Stimulated activated naive CD4-positive, alpha-beta T cell treated with Interleukin-2 at 50 U/mL for 16 hours (primary cell): ENCODE results near the gene ZNF774.
"Not testable (repeated sequence)": the region's sequence is repeated elsewhere in the genome, so short reads cannot be mapped to it uniquely, and the experiment has no call there.

ENCODE experiments used
- DNase-seq: peaks from one replicate; lab custom pipeline; 2025; lab: John Stamatoyannopoulos, UW

Gene ZNF774

GRCh38 chr15:90345857-90346256, 6.2 kb upstream of the ZNF774 start:
- no peak for DNase-seq

DNA sequence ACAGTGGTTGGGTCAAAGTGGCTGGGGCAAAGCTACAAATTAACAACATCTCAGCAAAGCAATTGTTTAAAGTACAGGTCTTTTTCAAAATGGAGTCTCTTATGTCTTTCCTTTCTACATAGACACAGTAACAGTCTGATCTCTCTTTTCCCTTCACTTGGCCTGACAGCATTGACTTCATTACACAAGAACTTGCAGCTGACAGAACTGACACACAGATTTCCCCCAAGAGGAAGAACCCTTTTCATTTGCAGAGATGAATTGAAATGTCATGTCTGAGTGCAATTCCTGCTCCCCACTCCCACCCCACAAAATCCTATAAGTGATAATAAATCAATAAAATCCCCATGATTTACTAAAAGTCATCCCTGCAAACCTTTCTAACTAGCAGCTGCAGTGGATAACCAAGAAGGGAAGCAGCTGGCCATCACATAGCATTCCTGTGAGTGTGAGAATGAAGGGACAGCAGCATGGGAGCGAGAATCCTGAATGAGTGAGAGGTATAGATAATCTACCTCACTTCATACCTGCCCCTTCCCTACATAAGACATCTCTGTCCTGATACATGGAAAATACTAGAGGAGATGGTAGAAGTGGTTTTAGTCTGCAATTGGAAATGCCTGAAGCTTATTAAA, 4.5 kb upstream of the ZNF774 start:
- not testable (repeated sequence) for DNase-seq

DNA sequence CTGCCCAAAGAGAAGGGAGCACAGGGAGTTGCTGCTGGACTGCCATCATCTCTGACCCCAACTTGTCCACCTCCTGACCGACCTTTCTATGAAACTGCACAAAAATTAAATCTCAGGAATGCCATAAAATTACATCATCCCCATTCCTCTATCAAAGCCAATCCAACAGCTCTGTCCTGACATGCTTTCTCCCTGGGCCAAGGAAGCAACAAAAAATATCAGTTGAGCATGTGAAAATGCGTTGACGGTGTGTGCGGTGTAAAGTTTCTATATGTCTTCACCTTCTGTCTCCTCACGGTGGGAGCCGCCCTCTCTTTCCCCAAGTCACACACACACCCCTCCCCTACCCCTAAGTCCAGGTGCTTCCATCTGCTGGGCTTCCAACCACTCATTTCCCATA, 3.6 kb upstream of the ZNF774 start:
- no peak for DNase-seq

DNA sequence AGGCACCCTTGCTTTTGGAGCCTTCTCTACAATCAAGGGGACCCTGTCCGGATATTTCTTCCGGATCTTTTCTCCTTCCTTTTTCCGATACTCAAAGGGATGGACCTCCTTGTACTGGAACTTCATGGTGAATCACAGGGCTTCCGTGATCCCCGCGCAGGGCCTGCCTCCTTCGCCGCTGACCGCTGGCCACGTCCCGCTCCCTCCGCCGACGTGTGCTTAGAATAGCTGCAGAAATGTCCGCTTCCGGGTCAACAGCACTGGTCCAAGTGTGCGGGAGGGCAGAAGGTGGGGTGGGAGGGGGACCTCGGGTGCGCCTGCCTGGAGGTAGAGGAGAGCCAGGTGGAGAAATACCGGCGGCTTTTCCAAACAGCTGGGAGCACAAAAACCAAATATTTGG, 3.0 kb upstream of the ZNF774 start:
- DNase-seq: no peak

- no peak for DNase-seq
Measured at GRCh38 chr15:90349821-90350220, 2.3 kb upstream of the ZNF774 start.

DNA sequence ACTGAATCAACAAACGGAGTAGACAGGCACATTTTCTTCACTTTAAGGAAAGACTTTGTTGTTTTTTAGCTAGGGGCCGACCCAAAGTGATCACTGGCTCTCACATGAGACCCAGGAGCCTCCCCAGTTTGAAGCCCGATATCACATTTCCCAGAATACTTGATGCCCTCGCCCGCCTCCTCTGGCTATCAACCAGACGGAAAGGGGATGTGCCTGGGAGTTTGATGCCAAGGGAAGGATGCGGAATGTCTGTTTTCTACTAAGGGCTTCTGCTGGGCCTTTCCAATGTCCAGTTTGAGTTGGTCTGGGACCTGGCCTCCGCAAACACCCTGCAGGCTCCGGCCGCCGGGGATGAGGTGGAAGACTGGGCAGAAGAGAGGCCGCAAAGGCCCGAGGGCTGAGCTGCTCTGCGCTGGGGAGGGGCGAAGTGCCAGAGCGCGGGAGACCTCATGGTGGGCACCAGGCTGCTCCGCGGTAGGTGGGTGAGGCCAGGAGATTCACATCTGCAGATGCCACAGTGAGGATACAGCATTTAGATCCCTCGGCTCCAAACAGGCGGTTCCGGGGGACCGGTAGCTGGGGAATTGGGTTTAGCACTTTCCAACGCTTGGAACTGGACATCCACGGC, 491 bp upstream of the ZNF774 start:
- no peak for DNase-seq

DNA sequence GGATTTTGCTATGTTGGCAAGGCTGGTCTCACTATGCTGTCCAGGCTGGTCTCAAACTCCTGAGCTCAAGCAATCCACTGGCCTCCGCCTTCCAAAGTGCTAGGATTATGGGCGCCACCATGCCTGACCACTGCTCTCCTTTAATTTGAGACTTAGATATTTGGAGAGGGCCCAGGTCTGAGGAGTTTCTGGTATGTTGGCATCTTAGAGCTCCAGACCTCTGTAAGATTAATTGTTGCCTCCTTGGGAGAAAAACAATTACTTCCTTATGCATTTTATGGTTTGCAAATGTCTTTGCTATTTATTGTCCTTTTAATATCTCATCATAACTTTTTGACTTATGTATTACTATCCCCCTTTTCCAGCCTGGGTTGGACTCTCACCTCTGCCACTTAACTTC, 2.9 kb downstream of the ZNF774 start:
- no peak for DNase-seq

DNA sequence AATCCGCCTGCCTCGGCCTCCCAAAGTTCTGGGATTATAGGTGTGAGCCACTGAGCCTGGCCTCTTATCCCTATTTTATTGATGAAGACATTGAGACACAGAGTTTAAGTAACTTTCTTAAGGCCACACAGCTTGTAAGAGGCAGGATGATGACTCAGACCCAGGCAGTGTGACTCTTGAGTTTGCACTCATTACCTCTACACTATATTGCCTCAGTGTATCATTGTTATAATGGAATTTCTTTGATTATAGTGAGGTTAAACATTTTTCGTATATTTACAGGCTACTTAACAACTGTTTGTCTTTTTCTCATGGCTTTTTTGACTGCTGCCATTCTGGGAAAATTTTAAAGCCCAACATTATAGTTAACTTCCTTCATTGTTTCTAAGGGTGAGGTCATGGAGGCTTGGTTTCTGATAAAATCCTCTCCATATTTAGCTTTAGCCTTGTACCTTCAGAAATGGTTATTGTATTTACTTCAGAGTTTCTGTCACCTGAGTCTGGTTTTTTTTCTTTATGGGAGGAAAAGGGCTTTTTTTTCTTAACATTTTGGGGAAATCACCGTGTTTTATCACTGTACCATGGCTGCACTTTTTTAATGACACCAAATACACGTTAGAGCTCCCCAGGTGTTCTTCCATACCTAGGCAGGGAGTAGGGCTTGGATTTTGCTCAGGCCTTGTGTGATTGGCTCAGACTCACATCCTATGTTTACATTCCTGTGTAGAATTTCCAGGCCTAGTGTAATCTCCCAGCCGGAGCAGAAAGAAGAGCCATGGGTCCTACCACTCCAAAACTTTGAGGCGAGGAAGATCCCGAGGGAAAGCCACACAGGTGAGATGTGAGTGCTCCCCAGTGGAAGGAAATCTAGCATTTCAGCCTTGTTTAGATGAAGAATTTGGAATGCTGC, 6.3 kb downstream of the ZNF774 start:
- no peak for DNase-seq

- DNase-seq: no peak
Measured at GRCh38 chr15:90360746-90361145, 8.7 kb downstream of the ZNF774 start.

GRCh38 chr15:90362936-90363212, 10.8 kb downstream of the ZNF774 start:
- DNase-seq: no peak

DNA sequence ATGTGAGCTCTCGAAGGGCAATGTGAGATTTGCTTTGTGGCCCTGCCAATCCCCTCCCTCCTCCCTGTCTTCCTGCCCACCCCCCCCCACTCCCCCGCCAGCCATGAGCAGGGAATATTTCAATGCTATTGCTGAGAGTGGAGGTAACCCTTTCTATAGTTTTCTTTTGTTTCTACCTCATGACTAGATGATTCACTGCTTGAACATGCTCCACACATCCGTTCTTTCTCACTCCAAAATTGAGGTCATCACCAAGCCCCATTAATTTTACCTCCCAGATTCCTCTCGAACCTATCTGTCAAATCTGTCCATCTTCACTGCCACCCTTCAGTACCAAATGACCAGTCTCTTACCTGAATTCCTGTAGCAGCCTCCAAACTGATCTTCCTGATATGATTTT, 12.2 kb downstream of the ZNF774 start:
- DNase-seq: no peak

GRCh38 chr15:90365414-90366055, 13.5 kb downstream of the ZNF774 start:
- DNase-seq: no peak

DNA sequence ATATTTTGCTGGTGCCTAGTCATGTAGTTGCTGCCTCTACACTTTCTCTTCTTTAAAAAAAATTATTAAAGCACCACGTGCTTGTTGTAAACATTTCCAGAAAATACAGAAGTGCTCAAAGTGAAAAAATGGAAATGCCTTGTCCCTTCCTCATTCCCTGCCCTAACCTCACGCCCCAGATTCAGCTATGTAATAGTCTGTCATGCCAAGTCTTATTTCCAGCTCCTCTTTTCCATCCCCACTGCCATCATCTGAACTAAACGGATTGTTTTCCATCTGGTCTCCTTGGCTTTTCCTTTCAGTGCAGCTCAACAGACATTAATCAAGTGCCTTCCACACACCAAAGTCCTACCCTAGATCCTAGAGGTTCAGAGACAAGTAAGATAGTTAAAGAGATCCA, 15.5 kb downstream of the ZNF774 start:
- DNase-seq: no peak

DNA sequence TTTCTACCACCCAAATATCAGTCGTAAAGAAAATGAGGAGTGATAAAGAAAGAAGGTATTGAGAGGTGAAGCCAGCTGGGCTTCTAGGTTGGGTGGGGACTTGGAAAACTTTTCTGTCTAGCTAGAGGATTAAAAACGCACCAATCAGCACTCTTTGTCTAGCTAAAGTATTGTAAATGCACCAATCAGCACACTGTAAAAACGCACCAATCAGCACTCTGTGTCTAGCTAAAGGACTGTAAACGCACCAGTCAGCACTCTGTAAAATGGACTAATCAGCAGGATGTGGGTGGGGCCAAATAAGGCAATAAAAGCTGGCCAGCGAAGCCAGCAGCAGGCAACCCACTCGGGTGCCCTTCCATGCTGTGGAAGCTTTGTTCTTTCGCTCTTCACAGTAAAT, 23.0 kb downstream of the ZNF774 start:
- DNase-seq: no peak

- DNase-seq: peak; percentile 46
Measured at GRCh38 chr15:90376789-90377188, 24.7 kb downstream of the ZNF774 start.

DNA sequence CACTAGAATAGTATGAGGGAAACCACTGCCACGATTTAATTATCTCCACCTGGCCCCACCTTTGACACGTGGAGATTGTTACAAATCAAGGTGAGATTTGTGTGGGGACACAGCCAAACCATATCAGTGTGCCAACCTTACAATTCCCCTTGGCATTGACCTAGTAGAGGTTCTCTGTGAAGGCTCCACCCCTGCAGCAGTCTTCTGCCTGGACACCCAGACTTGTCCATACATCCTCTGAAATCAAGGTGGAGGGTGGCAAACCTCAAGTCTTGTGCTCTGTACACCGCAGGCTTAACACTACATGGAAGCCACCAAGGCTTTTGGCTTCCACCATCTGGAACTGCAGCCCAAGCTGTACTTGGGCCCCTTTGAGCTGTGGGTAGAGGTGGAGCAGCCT, 27.2 kb downstream of the ZNF774 start:
- DNase-seq: no peak

GRCh38 chr15:90381515-90381914, 29.4 kb downstream of the ZNF774 start:
- no peak for DNase-seq

DNA sequence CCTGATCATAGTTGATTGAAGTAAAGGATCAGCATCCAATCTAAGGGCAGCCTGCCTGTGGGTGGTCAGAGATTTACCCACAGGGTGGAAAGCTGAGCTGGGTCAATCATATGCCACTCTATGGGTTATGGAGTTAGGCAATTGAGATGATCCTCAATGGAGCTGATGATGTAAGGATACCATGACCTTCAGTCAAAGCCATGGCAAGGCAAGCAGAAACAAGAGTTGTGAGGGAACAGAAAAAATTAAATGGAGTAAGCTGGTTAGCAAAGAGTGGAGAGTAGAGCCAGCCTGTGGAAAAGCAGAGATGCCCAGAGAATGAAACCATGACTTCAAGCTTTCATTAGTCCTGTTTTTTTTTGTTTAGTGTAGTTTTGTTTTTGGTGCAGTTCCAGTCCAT, 30.2 kb downstream of the ZNF774 start:
- DNase-seq: no peak

- no peak for DNase-seq
Measured at GRCh38 chr15:90386221-90386620, 34.1 kb downstream of the ZNF774 start.

DNA sequence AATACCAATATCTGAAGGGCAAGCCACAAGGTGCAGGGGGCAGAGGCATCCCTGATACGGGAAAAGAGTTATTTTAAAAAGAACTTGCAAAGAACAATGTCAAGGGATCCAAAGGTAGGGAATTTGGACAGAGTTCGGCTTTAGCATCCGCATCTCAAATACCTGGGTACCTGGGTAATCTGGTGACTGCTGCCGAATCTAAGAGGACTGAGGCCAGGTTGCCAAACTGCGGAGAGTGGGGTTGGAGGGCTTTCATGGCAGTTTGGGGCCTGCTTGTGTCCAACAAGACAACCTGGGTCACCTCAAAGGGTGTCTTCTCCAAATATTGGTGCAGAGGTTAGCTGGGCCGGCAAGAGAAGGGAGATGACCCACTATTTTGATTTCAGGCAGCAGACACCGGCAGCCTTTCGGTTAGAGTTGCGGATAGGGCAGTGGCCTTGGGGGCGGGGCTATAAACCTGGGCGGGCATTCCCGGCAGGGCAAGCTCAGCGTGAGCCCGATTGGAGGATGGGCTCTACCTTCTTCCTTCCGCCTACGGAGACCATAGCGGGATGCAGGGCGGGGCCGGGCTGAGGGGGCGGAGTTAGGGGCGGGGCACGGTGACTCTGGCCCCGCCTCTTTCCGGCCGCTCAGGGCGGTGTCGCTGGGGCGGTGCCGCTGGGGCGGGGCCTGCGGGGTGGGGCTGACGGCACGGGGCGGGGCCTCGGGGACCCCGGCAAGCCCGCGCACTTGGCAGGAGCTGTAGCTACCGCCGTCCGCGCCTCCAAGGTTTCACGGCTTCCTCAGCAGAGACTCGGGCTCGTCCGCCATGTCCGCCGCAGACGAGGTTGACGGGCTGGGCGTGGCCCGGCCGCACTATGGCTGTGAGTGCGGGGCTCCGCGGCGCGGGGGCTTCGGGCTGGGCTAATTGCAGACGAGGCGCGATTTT, 35.7 kb downstream of the ZNF774 start, which contains the start of gene IQGAP1:
TSS of gene IQGAP1 (plus strand) at position 709 of the 928 bp plus-strand sequence. CDS start at position 809, 100 bp downstream.
- peak; percentile 97 for DNase-seq
